Astrocyte of the spinal cord (primary cell): Measurements from ENCODE around the gene PYROXD2.

ENCODE experiments used
- DNase-seq: peaks from one replicate; pipeline ENCODE4 v3.0.0; 2011; ENCODE audit warnings: low read depth, low spot score
- H3K4me3 ChIP-seq: 2 replicates; pipeline ENCODE4 v1.5.1; 2011; ENCODE audit warnings: low read depth, mild to moderate bottlenecking, low read length, moderate library complexity
- in situ Hi-C: cut with HindIII; loops from 2 replicates; pipeline ENCODE4 v1.10.0; 2017; ENCODE audit warnings: low sequenced_read_pairs
- TF ChIP-seq, protein P1 (sequence below): IDR thresholded peaks from 2 replicates; pipeline ENCODE4 v1.5.1; 2012; ENCODE audit warnings: low read depth, mild to moderate bottlenecking, low read length, inconsistent platforms

PYROXD2 gene

DNA sequence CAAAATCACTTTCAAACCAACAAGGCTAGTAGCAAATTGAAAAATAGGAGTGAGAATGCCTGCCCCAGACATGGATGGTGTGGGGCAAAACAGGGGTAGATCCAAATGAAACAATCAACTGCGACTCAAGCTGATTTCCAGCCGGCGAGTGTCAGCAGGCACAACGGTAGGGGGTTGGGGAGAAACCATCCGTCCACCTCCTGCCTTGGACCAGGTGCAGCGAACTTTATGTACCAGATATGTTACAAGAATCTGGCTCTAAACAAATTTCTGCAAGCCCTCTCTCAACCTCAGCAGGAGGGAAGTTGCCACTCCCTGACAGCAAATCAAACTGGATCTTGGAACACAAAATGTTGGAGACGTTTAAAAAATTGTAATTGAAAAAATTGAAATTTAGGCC, 45.2 kb downstream of the PYROXD2 start:
- in situ Hi-C loops = no loop called here
- no peak for DNase-seq
- H3K4me3 ChIP-seq = no peak overlapping the region
- TF ChIP-seq, protein P1, sequence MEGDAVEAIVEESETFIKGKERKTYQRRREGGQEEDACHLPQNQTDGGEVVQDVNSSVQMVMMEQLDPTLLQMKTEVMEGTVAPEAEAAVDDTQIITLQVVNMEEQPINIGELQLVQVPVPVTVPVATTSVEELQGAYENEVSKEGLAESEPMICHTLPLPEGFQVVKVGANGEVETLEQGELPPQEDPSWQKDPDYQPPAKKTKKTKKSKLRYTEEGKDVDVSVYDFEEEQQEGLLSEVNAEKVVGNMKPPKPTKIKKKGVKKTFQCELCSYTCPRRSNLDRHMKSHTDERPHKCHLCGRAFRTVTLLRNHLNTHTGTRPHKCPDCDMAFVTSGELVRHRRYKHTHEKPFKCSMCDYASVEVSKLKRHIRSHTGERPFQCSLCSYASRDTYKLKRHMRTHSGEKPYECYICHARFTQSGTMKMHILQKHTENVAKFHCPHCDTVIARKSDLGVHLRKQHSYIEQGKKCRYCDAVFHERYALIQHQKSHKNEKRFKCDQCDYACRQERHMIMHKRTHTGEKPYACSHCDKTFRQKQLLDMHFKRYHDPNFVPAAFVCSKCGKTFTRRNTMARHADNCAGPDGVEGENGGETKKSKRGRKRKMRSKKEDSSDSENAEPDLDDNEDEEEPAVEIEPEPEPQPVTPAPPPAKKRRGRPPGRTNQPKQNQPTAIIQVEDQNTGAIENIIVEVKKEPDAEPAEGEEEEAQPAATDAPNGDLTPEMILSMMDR = no peak

- TF ChIP-seq, protein P1 = no peak
- in situ Hi-C loops = no loop called here
- no peak for DNase-seq
Observed at GRCh38 chr10:98368644-98369043, 46.3 kb downstream of the PYROXD2 start.

GRCh38 chr10:98367604-98368451, 47.2 kb downstream of the PYROXD2 start:
- no peak for DNase-seq
- in situ Hi-C loops = no loop called here
- TF ChIP-seq, protein P1 = no peak
- no peak overlapping the region for H3K4me3 ChIP-seq

More at GRCh38 chr10:98368644-98369043, 46.3 kb downstream of the PYROXD2 start:
- no peak overlapping the region for H3K4me3 ChIP-seq

DNA sequence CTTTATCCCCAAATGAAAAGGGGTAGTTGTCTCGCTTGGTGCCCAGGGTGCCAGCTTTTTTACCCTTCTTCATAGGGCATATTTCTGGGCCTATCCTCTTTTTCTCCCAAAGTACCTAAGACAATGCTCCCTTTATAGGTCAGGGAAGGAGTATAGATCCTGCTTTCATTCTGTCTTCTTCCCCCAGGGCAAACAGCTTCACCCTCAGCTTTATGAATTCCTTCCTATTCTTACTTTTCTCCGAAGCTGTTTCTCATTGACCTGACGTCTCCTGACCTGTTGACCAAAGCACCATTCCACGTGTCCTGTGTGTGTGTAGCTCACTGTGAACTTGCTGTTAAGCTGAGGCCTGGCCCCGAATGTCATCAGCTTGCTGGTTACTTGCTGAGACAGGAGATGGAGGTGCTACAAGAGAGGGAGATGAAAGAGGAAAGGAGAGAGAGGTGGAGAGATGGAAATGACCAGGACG, 48.9 kb downstream of the PYROXD2 start:
- in situ Hi-C loops = no loop called here
- TF ChIP-seq, protein P1 = no peak
- no peak for DNase-seq
- no peak overlapping the region for H3K4me3 ChIP-seq

DNA sequence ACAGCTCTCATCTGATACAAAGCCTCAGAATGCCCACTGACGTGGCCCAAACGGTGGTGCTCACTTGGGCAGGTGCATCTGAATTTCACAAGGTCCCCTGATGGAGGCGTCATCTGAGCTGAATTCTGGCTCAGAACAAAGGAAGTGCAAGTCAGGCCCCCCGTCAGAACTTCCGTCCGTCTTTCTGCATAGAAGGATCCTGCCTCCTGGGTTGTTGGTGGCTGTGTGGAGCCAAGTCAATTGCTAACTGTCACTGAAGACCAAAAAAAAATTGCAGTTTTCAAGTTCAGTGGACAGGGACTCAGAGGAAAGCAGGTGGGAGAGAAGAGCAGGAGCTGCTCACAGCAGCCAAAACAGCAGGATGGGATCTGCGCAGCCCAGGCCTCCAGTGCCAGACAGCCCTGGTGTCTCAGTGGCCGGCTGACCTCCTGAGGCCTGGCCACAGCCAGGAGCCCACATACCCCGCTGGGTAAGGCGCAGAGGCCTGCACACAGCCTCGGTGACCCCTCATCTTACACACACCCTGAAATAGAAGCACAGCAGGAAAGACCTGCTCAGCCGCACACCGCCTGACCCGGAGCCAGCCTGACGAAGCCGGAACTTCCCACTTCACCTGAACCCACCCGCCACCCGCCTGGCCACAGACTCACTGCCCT, 49.4 kb downstream of the PYROXD2 start:
- in situ Hi-C loops = no loop called here
- no peak overlapping the region for H3K4me3 ChIP-seq
- TF ChIP-seq, protein P1 = no peak
- no peak for DNase-seq

DNA sequence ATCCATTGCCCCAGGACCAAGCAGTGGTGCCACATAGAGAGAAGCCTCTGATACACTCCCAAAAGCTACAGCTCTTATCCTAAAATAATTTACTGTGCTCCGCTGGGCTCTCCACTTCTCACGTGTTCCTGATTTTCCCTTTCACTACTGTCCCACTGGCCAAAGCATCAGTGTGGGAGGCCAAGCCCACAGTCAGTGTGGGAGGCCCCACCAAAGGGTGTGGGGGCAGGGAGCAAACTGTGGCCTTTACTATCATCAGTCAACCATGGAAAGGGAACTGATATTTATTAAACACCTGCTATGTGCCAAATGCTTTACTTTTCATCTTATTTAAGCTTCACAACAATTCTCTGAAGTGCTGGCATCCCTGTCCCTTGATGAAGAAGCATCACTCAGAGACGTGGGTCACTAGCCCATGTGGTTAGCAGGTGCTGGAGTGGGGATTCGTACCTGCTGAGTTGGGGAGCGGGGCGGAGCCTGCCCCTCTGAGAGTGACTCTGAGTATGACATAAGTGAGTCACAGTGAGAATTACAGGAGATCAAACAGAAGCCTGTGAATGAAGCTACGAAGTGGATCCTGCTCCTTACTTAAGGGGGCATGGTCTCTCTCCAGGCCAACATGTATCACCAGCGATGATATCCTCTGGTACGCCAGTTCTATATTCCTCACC, 50.4 kb downstream of the PYROXD2 start:
- no peak for DNase-seq
- TF ChIP-seq, protein P1 = no peak

More for the DNA sequence above, 50.4 kb downstream of the PYROXD2 start:
- H3K4me3 ChIP-seq = no peak overlapping the region
- in situ Hi-C loops = no loop called here
